Fibroblast of skin of abdomen (primary cell): Measurements from ENCODE around the gene TMEM40.
A peak's percentile ranks its signal among the peaks of the same experiment; 100 is the strongest.
"Not testable (repeated sequence)": the region's sequence is repeated elsewhere in the genome, so short reads cannot be mapped to it uniquely, and the experiment has no call there.

Experiments
- DNase-seq: peaks from one replicate; pipeline ENCODE4 v3.0.0-alpha.2; 2013

The TMEM40 gene

DNA sequence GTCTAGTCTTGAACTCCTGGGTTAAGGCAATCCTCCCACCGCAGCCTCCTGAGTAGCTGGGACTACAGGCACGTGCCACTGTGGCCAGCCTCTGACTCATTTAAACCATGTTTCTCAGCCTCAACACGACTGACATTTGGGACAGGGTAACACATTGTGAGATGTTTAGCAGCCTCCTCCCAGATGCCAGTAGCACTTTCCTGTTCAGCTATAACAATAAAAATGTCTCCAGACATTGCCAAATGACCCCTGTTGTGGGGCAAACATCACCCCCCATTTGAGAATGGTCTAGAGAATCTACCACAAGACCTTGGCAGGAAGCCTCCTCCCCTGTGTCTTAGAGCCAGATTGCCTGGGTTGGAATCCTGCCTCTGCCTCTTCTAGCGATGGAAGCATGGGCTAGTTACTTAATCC lies 8.4 kb downstream of the TMEM40 start:
- peak; percentile 69 for DNase-seq

DNA sequence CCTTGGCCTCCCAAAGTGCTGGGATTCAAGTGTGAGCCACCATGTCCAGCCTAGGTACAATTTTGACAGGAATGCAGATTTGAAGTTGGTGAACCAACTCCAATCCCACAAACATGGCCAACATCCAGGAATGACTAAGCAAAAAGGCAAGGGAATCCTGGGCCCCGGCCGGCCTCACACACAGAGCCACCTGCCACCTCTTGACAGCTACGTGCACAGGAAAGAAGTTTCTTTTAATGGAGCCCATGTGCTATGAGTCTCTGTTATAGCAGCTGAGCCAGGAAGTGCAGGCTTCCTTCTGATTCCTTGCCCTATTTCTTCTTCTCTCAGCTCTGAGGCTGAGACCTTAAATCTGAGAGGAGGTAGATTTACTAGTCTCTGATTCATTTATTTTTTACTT lies 8.8 kb downstream of the TMEM40 start:
- DNase-seq = peak; percentile 83

DNA sequence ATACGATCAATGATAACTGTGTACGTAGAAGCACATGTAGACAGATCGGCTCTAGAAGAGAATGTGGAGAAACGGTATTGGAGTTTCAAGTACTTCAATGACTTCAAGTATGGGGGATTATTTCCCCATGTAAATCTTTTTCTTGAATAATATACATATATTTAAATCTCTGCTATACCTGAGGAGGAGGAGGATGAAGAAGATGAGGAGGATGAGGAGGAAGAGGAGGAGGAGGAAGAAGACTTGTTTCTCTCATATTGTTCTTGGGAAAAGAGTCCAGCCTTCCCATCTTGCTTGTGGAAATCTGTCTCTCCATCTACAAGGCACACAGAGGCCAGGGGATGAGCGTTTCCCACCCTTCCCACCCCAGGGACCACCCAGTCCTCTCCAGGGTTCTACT lies 10.6 kb downstream of the TMEM40 start:
- no peak for DNase-seq

DNA sequence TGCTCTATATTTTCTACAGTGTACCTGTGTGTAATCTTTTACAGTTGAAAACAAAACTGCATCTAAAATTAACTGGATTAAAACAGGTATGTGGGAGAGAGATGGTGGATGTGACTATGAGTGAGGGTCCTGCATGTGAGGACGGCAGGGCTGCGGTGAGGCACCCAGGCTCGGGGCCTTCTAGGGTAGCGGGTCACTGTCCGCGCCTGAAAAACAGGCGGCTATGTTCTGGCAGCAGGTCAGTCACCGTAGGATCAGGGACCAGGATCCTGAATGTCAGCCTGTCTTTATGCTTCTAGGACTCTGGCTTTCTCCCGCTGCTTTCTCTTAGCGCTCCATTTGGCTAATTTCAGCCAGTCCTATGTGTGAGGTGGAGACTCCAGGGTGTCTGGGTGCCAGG lies 12.6 kb downstream of the TMEM40 start:
- no peak for DNase-seq

DNA sequence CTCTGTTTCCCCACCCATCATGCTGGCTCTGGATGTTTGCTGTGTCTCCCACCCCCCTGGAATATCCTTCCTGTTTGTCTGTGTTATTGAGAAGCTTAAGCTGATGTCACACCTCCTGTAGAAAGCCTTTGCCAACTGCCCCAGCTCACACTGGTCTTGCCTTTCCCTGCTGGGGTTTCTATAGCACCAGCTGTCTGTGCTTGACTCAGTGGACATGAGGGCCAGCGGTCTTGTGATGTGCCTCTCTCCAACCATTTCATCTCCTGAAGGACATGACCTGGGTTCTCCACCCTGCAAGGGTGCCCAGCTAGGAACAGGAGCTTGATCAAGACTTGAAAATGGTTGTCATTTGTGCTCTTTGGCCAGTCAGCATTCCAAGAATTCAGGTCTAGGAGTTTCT lies 14.7 kb downstream of the TMEM40 start:
- DNase-seq = no peak

DNA sequence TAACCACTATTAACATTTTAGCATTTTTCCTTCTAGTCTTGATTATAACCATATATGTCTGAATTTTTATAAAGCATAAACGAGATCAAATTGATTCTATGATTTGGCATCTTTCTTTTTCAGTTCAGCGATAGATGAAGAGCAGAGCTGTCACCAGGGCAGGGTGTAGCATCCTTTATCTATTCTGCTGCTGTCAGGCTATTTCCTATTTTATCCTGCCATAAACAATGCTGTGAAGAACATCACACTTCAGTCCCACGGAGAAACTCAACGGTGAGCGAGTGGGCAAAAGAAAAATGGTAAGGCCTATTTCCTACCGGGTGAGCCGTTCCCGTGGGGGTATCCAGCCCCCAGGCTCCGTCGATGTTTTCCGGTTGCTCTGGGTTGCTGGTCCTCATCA lies 15.5 kb downstream of the TMEM40 start:
- no peak for DNase-seq

DNA sequence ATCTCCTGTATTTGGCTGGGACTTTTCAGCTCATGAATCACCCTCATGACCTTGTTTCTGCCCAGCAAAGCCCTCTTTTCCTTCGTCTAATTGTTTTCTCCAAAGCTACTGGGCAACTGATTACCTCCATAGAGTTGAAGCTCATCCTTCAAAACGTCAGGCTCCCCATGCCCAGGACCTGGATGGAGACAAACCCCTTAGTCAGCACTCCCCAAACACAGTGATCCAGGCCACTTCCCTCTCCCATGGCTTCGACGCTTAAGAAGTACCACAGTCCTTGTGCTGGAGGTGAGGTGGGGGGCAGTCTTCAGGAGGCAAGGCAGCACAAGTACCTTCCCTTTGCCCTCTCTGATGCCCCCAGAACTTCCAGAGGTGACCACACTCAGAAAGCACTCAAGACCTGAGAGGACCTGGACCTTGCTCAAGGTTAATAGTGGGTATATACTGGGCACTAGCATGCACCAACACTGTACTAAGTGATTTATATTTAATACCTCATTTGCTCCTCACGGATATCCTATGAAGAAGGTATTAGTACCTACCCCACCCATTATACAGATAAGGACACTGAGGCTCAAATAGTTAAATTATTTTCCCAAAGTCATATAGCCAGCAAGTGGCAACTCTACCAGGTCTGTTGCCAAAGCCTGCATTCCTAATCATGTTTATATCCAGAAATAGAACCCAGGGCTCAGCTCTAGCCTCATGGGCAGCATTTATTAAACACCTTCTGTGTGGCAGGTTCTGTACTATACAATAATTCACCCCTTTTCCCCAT lies 16.5 kb downstream of the TMEM40 start:
- DNase-seq = no peak

DNA sequence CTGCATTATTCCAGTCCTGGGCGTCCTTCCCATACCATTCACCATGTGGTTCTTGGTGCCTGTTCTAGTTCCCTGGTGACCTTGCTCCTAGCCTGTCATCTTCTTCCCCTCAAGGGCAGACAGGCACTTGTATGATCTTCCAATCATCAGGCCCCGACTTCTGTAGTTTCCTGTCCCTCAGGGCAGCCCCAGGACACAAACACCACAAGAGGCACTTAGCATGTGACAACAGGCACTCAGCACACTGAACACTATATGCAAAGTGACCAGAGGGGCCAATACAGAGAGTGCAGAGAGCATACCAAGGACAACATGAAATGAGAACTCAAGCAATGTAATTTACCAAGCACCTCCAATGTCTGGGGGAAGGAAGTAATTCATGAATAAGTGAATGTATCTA lies 17.9 kb downstream of the TMEM40 start:
- DNase-seq = no peak

DNA sequence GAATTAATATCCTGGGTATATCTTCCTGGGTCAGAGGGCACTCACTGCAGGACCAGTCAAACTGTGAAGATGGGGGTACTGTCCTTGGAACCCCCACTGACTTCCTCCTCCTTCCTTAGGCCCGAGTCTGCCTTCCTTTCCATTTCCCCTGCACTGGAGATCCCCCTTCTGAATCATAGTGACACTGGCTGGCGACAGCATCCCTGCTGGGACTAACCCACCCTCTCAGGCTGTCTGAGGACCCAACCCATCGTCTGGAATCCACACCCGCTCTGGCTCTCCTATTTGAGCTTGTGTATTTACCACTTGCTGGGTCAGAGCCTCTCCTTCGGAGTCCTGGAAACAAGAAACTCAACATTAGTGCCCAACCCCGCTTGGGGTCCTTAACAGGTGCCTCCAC lies 21.2 kb downstream of the TMEM40 start:
- no peak for DNase-seq

DNA sequence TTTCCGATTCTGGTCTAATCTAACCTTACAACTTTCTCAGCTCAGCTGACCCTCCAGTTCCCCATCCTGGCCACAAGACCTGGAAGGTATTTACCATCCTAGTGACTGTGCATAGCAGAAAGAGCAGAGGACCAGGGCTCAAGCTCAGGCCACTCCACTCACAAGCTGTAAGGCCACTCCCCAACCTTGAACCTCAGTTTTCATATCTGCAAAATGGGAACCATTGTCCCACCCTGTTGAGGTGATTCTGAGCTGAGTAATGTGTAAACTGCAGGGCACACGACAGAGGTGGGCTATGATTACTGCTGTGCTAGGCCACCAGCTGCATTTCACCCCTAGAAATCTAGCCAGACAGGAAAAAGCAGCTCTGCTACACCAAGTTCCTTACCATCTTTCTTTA lies 21.7 kb downstream of the TMEM40 start:
- no peak for DNase-seq

DNA sequence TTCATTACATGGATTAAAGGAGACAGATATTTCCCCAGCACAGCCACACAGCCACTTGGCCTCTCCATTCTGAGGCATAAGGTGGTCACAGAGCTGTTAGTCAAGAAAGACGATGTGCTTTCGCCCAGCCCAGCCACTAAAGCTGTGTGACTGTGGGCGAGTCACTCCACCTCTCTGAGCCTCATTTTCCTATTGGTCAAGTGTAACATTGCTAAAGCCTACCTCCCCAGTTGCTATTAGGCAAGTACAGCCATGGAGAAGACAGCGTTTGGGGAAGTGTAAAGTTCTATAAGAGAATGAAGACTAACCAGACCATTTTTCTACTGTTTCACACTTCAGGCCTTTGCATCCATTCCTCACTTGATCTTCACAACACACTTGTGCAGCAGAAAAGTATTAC lies 24.1 kb downstream of the TMEM40 start:
- no peak for DNase-seq

DNA sequence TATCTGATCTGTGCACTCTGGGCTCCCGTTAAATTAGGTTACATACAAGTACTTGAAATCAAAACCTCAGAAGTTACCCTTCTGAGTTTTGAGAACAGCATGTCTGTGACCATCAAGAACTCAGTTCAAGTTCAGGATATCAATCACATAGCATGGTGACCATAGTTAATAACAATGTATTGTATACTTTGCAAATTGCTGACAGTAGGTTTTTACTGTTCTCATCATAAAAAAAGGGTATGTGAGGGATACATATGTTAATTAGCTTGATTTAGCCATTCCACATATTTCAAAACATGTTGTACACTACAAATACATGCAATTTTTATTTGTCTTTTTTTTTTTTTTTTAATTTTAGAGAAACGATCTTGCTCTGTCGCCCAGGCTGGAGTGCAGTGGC lies 25.5 kb downstream of the TMEM40 start:
- no peak for DNase-seq

DNA sequence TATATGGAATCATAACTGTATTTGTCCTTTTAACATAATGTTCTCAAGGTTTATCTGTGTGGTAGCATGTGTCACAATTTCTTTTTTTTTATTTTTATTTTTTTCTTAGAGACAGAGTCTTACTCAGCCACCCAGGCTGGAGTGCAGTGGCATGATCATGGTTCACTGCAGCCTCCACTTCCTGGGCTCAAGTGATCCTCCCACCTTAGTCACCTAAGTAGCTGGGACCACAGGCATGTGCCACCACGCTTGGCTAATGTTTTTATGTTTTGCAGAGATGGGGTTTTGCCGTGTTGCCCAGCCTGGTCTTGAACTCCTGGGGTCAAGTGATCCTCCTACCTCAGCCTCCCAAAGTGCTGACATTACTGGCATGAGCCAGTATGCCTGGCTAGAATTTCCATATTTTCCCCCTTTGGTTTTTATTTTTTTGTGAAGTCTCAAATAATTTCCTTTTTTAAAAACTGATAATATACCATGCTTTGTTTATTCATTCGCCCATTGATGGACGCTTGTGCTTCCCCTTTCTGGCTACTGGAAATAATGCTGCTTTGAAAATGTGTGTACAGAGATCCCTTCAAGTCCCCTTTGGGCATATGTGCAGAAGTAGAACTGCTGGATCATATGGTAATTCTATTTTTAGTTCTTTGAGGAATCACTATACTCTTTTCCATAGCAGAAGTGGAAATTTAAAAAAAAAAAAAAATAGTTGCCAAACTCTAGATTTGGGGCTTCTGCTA lies 28.4 kb downstream of the TMEM40 start:
- no peak for DNase-seq

DNA sequence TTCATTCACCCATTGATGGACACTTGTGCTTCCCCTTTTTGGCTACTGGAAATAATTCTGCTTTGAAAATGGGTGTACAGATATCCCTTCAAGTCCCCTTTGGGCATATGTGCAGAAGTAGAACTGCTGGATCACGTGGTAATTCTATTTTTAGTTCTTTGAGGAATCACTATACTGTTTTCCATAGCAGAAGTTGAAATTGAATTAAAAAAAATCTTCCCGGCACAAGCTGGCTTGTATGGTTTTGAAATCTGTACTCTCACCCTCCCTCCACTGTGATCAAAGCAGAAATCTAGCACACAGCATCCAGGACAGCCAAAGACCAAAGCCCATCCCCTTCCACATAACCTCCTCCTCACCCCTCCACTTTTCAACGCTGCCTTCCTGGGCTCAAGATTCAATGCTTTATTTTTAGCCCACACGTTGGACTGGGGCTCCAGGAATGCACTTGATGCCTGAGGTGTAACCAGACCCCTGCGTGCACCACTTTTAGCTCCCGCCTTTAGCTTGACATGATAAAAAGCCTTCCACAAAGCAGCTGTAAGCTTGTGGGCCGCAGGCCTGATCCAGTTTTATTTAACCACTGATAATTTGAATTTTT lies 29.9 kb downstream of the TMEM40 start:
- DNase-seq = peak; percentile 55

DNA sequence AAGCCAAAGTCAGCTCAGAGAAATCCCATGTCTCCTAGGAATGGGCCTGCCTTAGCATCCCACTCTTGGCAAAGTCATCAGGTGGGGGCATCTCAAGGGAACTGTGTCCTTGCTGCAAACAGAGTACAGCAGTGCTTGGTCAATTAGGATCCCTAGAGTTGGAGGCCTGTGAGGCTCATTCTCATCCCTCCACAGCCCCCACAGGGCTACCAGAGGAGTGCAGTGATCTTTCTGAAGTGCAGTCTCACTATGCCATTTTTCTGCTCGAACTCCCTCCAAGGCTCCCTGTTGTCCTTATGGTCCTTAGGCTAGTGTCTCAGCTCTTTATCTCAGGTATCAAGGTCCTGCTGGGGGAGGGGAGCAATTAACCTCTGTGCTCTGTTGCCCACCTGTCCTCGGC lies 31.1 kb downstream of the TMEM40 start:
- DNase-seq = no peak

DNA sequence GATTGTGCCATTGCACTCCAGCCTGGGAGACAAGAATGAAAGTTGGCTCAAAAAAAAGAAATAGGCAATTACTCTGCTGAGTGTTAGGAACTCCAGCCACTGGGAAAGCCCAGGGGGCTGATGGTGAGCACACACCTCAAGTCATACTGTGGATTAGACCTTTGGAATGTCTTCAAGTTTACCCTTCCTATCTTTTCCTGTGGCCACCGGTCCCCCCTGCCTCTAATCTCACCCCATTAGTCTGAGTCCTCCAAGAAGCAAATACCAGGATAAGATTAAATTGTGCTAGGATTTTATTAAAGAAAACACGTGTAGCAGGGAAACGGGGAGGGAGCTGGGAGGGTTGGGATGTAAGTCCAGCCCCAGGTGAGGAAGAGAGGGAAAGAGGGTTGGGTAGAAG lies 31.6 kb downstream of the TMEM40 start:
- no peak for DNase-seq

DNA sequence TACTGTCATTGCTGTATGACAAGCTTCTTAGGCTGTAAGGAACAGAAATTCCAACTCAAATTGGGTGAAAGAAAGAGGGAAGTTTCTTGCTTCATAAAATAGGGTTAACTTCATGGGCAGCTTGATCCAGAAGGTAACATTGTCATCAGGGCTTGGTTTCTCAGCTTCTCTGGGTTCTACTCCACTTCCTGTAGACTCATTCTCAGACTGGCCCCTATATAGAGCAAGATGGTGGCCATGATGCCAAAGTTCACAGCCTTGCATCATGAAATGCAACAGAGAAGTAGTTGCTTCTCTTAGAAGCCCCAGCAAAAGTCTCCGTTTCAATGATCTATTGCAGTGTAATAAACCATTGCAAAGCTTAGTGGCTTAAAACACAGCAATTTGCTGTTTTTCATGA lies 33.6 kb downstream of the TMEM40 start:
- no peak for DNase-seq

DNA sequence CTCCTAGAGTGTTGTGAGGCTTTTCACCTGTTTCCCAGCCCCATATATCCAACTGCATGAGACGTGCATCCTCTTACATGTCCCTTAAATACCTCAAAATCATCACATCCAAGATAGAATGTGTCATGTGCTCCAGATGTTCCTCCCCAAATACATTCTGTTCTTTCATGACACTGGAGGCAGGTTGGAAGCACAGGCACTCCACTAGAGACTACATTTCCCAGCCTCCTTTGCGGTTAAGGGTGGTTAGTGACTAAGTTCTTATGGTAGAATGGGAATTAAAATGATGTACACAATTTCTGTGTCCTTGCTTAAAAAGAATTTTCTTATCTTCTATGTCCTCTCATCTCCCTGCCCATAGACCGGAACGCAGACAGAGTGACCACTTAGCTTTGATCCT lies 34.3 kb downstream of the TMEM40 start:
- no peak for DNase-seq

DNA sequence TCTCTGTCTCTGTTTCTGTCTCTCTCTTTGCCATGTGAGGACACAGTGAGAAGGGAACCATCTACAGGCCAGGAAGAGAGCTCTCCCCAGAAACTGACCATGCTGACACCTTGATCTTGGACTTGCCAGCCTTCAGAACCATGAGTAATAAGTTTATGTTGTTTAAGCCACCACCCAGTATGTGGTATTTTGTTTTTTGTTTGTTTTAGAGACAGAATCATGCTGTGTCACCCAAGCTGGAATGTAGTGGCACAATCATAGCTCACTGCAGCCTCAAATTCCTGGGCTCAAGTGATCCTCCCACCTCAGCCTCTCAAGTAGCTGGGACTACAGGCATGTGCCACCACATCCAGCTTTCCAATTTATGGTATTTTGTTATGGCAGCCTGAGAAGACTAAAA lies 35.7 kb downstream of the TMEM40 start:
- DNase-seq = not testable (repeated sequence)

DNA sequence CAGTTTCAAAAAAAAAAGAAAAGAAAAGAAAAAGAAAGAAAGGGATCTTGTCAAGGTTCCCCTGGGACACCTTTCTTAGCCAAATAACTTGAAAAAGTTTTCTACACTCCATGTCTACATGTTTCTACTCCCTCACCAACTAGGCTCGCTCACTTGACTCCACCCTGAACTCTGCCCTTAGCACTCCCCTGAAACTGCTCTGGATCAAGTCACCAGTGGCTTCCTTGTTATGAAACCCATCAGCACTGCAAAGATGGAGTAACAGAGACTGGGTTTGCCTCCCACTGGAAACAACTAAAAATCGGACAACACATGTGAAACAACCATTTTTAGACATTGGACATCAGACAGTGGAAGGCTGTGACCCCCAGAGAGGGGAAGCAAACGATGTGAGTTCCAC lies 36.8 kb downstream of the TMEM40 start:
- no peak for DNase-seq

DNA sequence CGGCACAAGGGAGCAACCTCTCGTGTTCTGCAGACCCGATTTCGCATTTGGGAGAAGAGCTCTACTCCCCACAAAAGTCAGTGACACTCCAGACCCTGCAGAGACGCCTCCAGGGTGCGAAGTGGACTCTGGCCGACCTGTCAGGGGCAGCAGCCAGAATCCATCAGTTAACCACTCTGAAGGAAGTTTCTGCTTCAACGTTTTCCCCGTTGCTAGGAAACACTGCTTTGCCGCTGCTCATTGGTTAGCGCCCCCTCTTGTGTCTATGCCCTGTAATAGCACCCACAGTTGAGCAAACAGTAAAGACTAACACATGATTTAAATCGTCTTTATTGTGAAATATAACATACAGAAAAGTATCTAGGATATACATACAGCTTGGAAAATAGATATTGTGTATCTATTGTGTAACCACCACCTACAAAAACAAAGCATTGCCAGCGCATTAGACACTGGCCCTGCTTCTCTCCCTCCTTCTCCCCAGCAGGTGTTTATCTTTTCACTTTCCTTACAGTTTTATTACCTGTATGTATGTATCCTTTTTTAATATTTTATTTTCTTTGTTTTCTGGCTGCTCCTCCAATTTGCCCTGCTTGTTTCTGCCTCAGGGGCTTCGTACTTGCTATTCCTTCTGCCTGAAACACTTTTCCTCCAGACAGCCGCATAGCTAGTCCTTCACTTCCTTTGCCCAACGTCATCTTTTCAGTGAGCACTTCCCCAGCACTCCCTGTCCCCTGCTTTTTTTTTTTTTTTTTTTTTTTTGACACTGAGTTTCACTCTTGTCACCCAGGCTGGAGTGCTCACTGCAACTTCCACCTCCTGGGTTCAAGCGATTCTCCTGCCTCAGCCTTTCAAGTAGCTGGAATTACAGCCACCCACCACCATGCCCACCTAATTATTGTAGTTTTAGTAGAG lies 38.8 kb downstream of the TMEM40 start:
- peak; percentile 76 for DNase-seq

DNA sequence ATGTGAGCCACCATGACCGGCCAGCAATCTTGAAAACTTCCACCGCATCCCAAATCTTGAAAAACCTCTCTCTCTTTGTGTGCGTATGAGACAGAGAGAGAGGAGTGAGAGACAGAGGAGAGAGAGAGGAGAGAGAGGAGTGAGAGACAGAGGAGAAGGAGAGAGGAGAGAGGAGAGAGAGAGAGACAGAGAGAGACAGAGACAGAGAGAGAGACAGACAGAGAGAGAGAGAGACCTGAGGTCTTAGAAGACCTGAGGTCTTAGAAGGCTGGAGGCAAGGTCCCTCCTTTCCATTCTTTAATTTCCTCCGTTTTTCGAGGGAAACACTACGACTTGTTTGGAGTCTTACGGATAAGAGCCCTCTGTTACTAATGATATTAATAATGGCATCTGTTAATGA lies 39.5 kb downstream of the TMEM40 start:
- DNase-seq = no peak

DNA sequence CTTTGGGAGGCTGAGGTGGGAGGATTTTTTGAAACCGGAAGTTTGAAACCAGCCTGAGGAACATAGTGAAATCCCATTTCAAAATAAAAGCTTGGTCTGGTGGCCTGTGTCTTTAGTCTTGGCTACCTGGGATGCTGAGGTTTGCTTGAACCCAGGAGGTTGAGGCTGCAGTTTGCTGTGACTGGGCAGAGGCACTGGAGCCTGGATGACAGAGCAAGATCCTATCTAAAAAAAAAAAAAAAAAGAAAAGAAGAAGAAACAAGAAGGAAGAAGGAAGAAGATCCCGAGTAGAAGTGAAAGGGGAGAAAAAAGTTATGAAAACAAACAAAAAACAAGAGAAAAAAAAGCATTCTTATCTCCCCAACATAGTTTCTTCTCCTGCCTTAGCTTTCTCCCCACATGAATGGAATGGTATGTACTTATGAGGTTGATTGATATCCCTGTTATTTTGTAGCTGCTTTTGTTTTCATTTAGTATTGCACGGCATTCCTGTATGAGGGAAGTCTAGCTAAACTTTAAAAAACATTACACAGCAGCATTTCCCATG lies 42.4 kb downstream of the TMEM40 start:
- DNase-seq = peak; percentile 22
